HepG2 (cell line): ENCODE results near the gene LMNTD1. TPM values are rescaled to one million over a fixed set of nuclear protein-coding genes. Genes with fewer than 3 reads are reported as not detected.

Source experiments
- ATAC-seq: fragments of 200-7000 bp; cut with Tn5 transposase; 3 replicates; pipeline ENCODE4 v1.9.1; 2020; ENCODE audit warnings: mild to moderate bottlenecking, moderate library complexity
- BruUV-seq: library from RNA; stranded (reverse); fragments of 400-500 nt; replicated peaks from 2 replicates; lab custom pipeline; 2021; lab: Mats Ljungman, UMichigan
- CTCF ChIA-PET: fragments of 300-600 bp; formaldehyde crosslinking; extraction: SDS; loops from one replicate; lab custom pipeline; 2021; ENCODE audit warnings: low total read pairs, inconsistent platforms, low intra/inter-chr PET ratio; lab: Yijun Ruan, JAX
- POLR2A ChIA-PET: fragments of 350-600 bp; sonication (Branson Sonifier 250); formaldehyde crosslinking; loops from one replicate; lab custom pipeline; 2020; ENCODE audit warnings: antibody characterized with exemption, inconsistent platforms; lab: Yijun Ruan, JAX
- DNase-seq: peaks from one replicate; pipeline ENCODE4 v3.0.0-alpha.2; 2015; ENCODE audit warnings: low spot score
- FAIRE-seq: peaks from 3 replicates; lab custom pipeline; 2011; peaks lifted over from hg19 to GRCh38; lab: Jason Lieb, UNC
- H2AFZ ChIP-seq: one replicate; pipeline ENCODE4 v1.6.1; 2011; ENCODE audit warnings: low read length, inconsistent platforms
- H3K27ac ChIP-seq: fragments of 300-600 bp; 3 replicates; pipeline ENCODE4 v1.8.0; 2011; ENCODE audit warnings: mixed run types, mild to moderate bottlenecking, mixed read lengths, low read length, inconsistent platforms; ENCODE audit not compliant: insufficient read depth; ENCODE audit errors: extremely low read length
- H3K27me3 ChIP-seq, 2 experiments: fragments of 200-600 bp in 1 of 2; 2 replicates in 1 of 2; 3 replicates in 1 of 2; pipeline versions ENCODE4 v1.6.0 to v1.8.0; 2011; ENCODE audit warnings: low read length in 2 of 2, mild to moderate bottlenecking in 2 of 2, moderate library complexity in 2 of 2, inconsistent platforms in 1 of 2; ENCODE audit not compliant: insufficient read depth in 2 of 2, control insufficient read depth in 1 of 2
- H3K36me3 ChIP-seq, 2 experiments: fragments of 200-600 bp in 1 of 2; replicated peaks in 1 of 2; 2 replicates in 1 of 2; 3 replicates in 1 of 2; pipeline versions ENCODE4 v1.5.1 to v1.8.0; 2011; ENCODE audit warnings: low read length in 2 of 2, inconsistent platforms in 1 of 2; ENCODE audit not compliant: insufficient read depth in 2 of 2, control insufficient read depth in 1 of 2
- H3K4me1 ChIP-seq: 2 replicates; pipeline ENCODE4 v1.5.1; 2012; ENCODE audit warnings: low read length, inconsistent platforms; ENCODE audit not compliant: insufficient read depth
- H3K4me2 ChIP-seq: 2 replicates; pipeline ENCODE4 v1.6.0; 2011; ENCODE audit warnings: low read depth, low read length, inconsistent platforms
- H3K4me3 ChIP-seq, 3 experiments: fragments of 200-600 bp in 1 of 3; sonication (generic), shearing (Covaris generic) in 1 of 3; replicated peaks in 1 of 3; 2 replicates each; pipeline ENCODE4 v1.5.1; 2011 to 2016; ENCODE audit warnings: low read length in 3 of 3, inconsistent platforms in 2 of 3, low read depth in 2 of 3, mild to moderate bottlenecking in 2 of 3, control low read depth in 1 of 3, mixed read lengths in 1 of 3; ENCODE audit not compliant: insufficient read depth in 1 of 3
- H3K79me2 ChIP-seq: one replicate; pipeline ENCODE4 v1.6.1; 2011; ENCODE audit warnings: low read length, inconsistent platforms; ENCODE audit not compliant: insufficient read depth
- H3K9ac ChIP-seq: 2 replicates; pipeline ENCODE4 v1.6.0; 2011; ENCODE audit warnings: mild to moderate bottlenecking, low read depth, low read length, inconsistent platforms; ENCODE audit not compliant: insufficient read depth
- H3K9me3 ChIP-seq: 2 replicates; pipeline ENCODE4 v1.5.1; 2012; ENCODE audit warnings: mild to moderate bottlenecking, low read length
- H4K20me1 ChIP-seq: 2 replicates; pipeline ENCODE4 v1.6.0; 2011; ENCODE audit warnings: inconsistent platforms, mild to moderate bottlenecking, low read length, moderate library complexity; ENCODE audit not compliant: insufficient read depth
- CAMTA2 ChIP-seq: sonication (generic); formaldehyde crosslinking; IDR thresholded peaks from 2 replicates; pipeline ENCODE4 v1.4.0; 2020; ENCODE audit warnings: mild to moderate bottlenecking, missing genetic modification reagents, borderline replicate concordance
- HDAC6 ChIP-seq: fragments of 200-600 bp; sonication (generic); IDR thresholded peaks from 2 replicates; pipeline ENCODE4 v1.7.0; 2017; ENCODE audit warnings: mild to moderate bottlenecking, antibody characterized with exemption, low read length, low read depth
- HIVEP1 ChIP-seq: sonication (generic); formaldehyde crosslinking; IDR thresholded peaks from 2 replicates; pipeline ENCODE4 v1.4.0; 2020; ENCODE audit warnings: mild to moderate bottlenecking, missing genetic modification reagents
- HNRNPL ChIP-seq: fragments of 200-400 bp; formaldehyde crosslinking; IDR thresholded peaks from 2 replicates; pipeline ENCODE4 v1.6.1; 2017; ENCODE audit warnings: mild to moderate bottlenecking, low read depth, low read length
- NONO ChIP-seq, 2 experiments: fragments of 450-650 bp in 1 of 2; sonication (generic) in 1 of 2; formaldehyde crosslinking in 1 of 2; IDR thresholded peaks in 1 of 2; conservative IDR thresholded peaks in 1 of 2; 2 replicates each; pipeline versions ENCODE4 v1.6.1 to v1.8.0; 2017 to 2022; ENCODE audit warnings: mild to moderate bottlenecking in 1 of 2, missing genetic modification reagents in 1 of 2, moderate library complexity in 1 of 2
- POGZ ChIP-seq: sonication (generic); formaldehyde crosslinking; IDR thresholded peaks from 2 replicates; pipeline ENCODE4 v1.4.0; 2020; ENCODE audit warnings: mild to moderate bottlenecking, missing genetic modification reagents
- SMC3 ChIP-seq: IDR thresholded peaks from 2 replicates; pipeline ENCODE4 v1.6.1; 2011; ENCODE audit warnings: low read length, improper control_type of control experiment
- STAG1 ChIP-seq: sonication (generic); formaldehyde crosslinking; IDR thresholded peaks from 2 replicates; pipeline ENCODE4 v1.4.0; 2020; ENCODE audit warnings: missing genetic modification reagents
- ZMAT3 ChIP-seq: sonication (generic); formaldehyde crosslinking; conservative IDR thresholded peaks from 2 replicates; pipeline ENCODE4 v1.7.0; 2021; ENCODE audit warnings: missing genetic modification reagents
- ZNF530 ChIP-seq: sonication (generic); formaldehyde crosslinking; IDR thresholded peaks from 2 replicates; pipeline ENCODE4 v1.5.0; 2020; ENCODE audit warnings: low read depth, mild to moderate bottlenecking, missing genetic modification reagents
- ZNF850 ChIP-seq: sonication (generic); formaldehyde crosslinking; conservative IDR thresholded peaks from 2 replicates; pipeline ENCODE4 v1.9.0; 2021; ENCODE audit warnings: mild to moderate bottlenecking, missing genetic modification reagents
- ZZZ3 ChIP-seq: sonication (generic); formaldehyde crosslinking; IDR thresholded peaks from 2 replicates; pipeline ENCODE4 v1.4.0; 2020; ENCODE audit warnings: missing genetic modification reagents, mild to moderate bottlenecking, borderline replicate concordance
- WGBS: methylation state at CpG from one replicate; pipeline ENCODE4 v1.1.6; 2017; ENCODE audit warnings: low lambda C conversion rate; 5-methylcytosine and 5-hydroxymethylcytosine counted together
- in situ Hi-C: cut with HindIII; loops from 2 replicates; pipeline ENCODE4 v1.10.0; 2017; ENCODE audit warnings: low pct_unique_long_range_greater_than_20kb; ENCODE audit not compliant: extremely low pct_ligation_motif_present
- intact Hi-C: fragments of 100-400 bp; cut with micrococcal nuclease; formaldehyde crosslinking; loops from one replicate; pipeline ENCODE4 v1.10.0; 2022; ENCODE audit not compliant: unreplicated experiment
- polyA plus RNA-seq, 8 experiments: library from polyadenylated mRNA; depleted of rRNA in 3 of 8; stranded (reverse) in 7 of 8; unstranded in 1 of 8; fragments of >200 nt; fragmentation: Illumina TruSeq in 4 of 8; extraction: Trizol in 4 of 8; gene quantifications; 2 replicates each; pipeline versions ENCODE4 v1.2.1 to v1.2.3, GENCODE V29; 2011 to 2016; ENCODE audit warnings: low read depth in 4 of 8, missing spikeins in 1 of 8, mixed read lengths in 1 of 8; ENCODE audit not compliant: insufficient read depth in 1 of 8
- total RNA-seq, 5 experiments: library from RNA; depleted of rRNA; stranded (reverse); fragments of >200 nt; fragmentation: Illumina TruSeq; extraction: Trizol; gene quantifications; 2 replicates each; pipeline ENCODE4 v1.2.3, GENCODE V29; 2016; ENCODE audit warnings: low read depth in 1 of 5
- TF ChIP-seq, protein P1 (sequence below): sonication (generic); formaldehyde crosslinking; IDR thresholded peaks from 2 replicates; pipeline ENCODE4 v1.5.0; 2020; ENCODE audit warnings: mild to moderate bottlenecking, missing genetic modification reagents, moderate library complexity
- TF ChIP-seq, protein P2 (sequence below): IDR thresholded peaks from 2 replicates; pipeline ENCODE4 v1.6.1; 2016; ENCODE audit warnings: missing genetic modification reagents, missing compliant biosample characterization
- TF ChIP-seq, protein P3 (sequence below): sonication (generic); formaldehyde crosslinking; IDR thresholded peaks from 2 replicates; pipeline ENCODE4 v1.4.0; 2020; ENCODE audit warnings: missing genetic modification reagents

The LMNTD1 gene
- total and polyA plus RNA-seq, 2 of the 13 experiments (the other 11 are each of a cell fraction or from before 2014, with no cell fraction given): not detected

DNA sequence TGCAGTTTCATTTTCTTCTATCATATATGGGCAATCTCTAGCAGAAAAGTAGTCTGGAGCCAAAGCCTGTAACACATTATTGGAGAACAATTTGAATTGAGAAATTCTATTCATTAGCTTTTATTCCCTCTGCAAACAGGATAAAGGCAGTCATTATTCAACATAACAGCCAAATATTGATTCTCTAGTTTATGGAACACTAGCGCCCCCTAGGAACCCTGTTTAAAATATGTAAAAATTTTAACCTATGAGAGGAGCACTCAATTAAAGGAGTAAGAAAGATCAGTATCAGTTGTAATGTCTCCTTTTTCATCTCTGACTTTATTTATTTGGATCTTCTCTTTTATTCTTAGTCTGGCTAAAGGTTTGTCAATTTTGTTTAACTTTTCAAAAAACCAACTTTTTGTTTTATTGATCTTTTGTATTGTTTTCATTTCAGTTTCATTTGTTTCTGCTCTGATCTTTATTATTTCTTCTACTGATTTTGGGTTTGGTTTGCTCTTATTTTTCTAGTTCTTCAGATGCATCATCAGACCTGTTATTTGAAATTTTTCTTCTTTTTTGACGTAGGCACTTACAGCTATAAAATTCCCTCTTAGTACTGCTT is 4.8 kb upstream of the LMNTD1 start:
- H3K36me3 ChIP-seq: no peaks in the 10 kb centered on the region
- H3K9me3 ChIP-seq: no peaks in the 10 kb centered on the region
- no peaks in the 10 kb centered on the region for H3K4me1 ChIP-seq
- POLR2A ChIA-PET: no interaction called here
- TF ChIP-seq HNRNPL: no peak
- peak; percentile 55 for TF ChIP-seq STAG1 (CRISPR knock-in tag)
- TF ChIP-seq HDAC6: no peak
- no peak for TF ChIP-seq NONO (IDR thresholded peaks at IDR 0.05)
- no peak for TF ChIP-seq NONO (CRISPR knock-in tag; conservative IDR thresholded peaks at IDR 0.05)
- TF ChIP-seq POGZ (CRISPR knock-in tag): no peak
- TF ChIP-seq ZZZ3 (CRISPR knock-in tag): no peak
- TF ChIP-seq ZMAT3 (CRISPR knock-in tag): no peak
- TF ChIP-seq, protein P1, sequence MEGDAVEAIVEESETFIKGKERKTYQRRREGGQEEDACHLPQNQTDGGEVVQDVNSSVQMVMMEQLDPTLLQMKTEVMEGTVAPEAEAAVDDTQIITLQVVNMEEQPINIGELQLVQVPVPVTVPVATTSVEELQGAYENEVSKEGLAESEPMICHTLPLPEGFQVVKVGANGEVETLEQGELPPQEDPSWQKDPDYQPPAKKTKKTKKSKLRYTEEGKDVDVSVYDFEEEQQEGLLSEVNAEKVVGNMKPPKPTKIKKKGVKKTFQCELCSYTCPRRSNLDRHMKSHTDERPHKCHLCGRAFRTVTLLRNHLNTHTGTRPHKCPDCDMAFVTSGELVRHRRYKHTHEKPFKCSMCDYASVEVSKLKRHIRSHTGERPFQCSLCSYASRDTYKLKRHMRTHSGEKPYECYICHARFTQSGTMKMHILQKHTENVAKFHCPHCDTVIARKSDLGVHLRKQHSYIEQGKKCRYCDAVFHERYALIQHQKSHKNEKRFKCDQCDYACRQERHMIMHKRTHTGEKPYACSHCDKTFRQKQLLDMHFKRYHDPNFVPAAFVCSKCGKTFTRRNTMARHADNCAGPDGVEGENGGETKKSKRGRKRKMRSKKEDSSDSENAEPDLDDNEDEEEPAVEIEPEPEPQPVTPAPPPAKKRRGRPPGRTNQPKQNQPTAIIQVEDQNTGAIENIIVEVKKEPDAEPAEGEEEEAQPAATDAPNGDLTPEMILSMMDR (CRISPR knock-in tag): peak; percentile 46
- no peak for TF ChIP-seq ZNF530 (CRISPR knock-in tag)
- TF ChIP-seq, protein P2, sequence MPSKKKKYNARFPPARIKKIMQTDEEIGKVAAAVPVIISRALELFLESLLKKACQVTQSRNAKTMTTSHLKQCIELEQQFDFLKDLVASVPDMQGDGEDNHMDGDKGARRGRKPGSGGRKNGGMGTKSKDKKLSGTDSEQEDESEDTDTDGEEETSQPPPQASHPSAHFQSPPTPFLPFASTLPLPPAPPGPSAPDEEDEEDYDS: no peak
- no peak for TF ChIP-seq HIVEP1 (CRISPR knock-in tag)
- no peak for TF ChIP-seq CAMTA2 (CRISPR knock-in tag)
- TF ChIP-seq, protein P3, sequence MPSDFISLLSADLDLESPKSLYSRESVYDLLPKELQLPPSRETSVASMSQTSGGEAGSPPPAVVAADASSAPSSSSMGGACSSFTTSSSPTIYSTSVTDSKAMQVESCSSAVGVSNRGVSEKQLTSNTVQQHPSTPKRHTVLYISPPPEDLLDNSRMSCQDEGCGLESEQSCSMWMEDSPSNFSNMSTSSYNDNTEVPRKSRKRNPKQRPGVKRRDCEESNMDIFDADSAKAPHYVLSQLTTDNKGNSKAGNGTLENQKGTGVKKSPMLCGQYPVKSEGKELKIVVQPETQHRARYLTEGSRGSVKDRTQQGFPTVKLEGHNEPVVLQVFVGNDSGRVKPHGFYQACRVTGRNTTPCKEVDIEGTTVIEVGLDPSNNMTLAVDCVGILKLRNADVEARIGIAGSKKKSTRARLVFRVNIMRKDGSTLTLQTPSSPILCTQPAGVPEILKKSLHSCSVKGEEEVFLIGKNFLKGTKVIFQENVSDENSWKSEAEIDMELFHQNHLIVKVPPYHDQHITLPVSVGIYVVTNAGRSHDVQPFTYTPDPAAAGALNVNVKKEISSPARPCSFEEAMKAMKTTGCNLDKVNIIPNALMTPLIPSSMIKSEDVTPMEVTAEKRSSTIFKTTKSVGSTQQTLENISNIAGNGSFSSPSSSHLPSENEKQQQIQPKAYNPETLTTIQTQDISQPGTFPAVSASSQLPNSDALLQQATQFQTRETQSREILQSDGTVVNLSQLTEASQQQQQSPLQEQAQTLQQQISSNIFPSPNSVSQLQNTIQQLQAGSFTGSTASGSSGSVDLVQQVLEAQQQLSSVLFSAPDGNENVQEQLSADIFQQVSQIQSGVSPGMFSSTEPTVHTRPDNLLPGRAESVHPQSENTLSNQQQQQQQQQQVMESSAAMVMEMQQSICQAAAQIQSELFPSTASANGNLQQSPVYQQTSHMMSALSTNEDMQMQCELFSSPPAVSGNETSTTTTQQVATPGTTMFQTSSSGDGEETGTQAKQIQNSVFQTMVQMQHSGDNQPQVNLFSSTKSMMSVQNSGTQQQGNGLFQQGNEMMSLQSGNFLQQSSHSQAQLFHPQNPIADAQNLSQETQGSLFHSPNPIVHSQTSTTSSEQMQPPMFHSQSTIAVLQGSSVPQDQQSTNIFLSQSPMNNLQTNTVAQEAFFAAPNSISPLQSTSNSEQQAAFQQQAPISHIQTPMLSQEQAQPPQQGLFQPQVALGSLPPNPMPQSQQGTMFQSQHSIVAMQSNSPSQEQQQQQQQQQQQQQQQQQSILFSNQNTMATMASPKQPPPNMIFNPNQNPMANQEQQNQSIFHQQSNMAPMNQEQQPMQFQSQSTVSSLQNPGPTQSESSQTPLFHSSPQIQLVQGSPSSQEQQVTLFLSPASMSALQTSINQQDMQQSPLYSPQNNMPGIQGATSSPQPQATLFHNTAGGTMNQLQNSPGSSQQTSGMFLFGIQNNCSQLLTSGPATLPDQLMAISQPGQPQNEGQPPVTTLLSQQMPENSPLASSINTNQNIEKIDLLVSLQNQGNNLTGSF (CRISPR knock-in tag): no peak
- TF ChIP-seq SMC3: 0 out of 2 replicates have a peak, but pooled peaks have one; percentile 9
- no peak for TF ChIP-seq ZNF850
- H2AFZ ChIP-seq: no peak overlapping the region
- H3K27me3 ChIP-seq: no peaks in the 10 kb centered on the region
- ATAC-seq (no peak), FAIRE-seq (no peak), DNase-seq (peak; percentile 11)
- in situ Hi-C loops: loop anchor here (5.0 kb wide), 1 partner anchor 121 kb away; no protein-coding TSS in a partner anchor
- no peak overlapping the region for H3K4me2 ChIP-seq
- H3K27ac ChIP-seq: no peak overlapping the region
- H3K4me3 ChIP-seq: no peak overlapping the region
- intact Hi-C loops: loop anchor here (1.0 kb wide), 1 partner anchor 122 kb away; no protein-coding TSS in a partner anchor
- no peak overlapping the region for H3K9ac ChIP-seq
- CTCF ChIA-PET: interaction anchor here (1.6 kb wide), 1 partner anchor 122 kb away, joined by 5 read pairs; no protein-coding TSS in a partner anchor
- H3K79me2 ChIP-seq: no peaks in the 10 kb centered on the region
- WGBS: 0% methylated on average over 2 of the region's 2 CpGs
- no TSS peak for BruUV-seq
- H4K20me1 ChIP-seq: no peaks in the 10 kb centered on the region
